ENCODE data around the gene EPAS1. TPM values are rescaled to one million over a fixed set of nuclear protein-coding genes. Genes with fewer than 3 reads are reported as not detected.

The EPAS1 gene
- total RNA-seq, 2 donors from 2014 or later, result 517 to 667 TPM

DNA sequence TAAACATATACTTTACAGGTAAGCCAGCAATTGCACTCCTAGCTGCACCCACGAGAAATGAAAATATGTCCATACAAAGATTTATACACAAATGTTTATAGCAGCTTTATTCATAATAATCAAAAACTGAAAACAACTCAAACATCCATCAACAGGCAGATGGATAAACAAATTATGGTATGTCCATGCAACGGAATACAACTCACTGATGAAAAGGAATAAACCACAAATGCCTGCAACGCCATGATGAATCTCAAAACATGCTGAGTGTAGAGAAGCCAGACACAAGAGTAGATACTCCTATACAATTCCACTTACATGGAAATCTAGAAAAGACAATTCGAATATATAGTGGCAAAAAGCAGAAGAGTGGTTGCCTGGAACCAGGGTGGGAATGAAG, 76.0 kb downstream of the EPAS1 start:
- Histone ChIP-seq H3K9me3 (no peaks in the 10 kb centered on the region), H3K36me3 (peaks cover 65% of the 10 kb centered on the region)
- ATAC-seq (ENCODE audit: insufficient number of reproducible peaks, low FRiP score, low read depth), result no peak

DNA sequence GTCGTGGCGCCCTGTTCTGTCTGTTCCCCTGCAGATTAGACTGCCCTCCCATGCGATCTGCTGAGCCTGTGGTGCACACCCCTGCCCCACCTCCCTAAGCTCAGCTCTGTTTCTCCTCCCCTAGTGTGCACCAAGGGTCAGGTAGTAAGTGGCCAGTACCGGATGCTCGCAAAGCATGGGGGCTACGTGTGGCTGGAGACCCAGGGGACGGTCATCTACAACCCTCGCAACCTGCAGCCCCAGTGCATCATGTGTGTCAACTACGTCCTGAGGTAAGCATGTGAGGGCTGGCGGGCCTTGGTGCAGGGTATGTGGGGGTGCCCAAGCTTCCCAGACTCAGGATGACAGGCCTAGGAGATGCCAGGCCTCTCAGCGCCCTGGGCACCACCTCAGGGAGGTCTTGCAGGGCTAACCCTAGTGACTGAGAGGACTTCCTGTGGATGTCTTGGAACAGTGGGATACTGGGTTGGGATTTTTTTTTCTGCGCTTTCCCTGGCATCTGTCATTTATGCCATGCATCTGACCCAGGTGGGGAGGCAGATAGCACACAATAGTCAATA, 78.4 kb downstream of the EPAS1 start:
- H3K4me3 ChIP-seq, result no peak overlapping the region
- no peak overlapping the region for H3K27ac ChIP-seq
- H3K36me3 ChIP-seq, result peaks cover 74% of the 10 kb centered on the region
- H3K4me1 ChIP-seq (ENCODE audit: control insufficient read depth in 1 of 2, low read depth in 2 of 2), result peaks cover 19 to 40% of the 10 kb centered on the region in 2 donors
- ATAC-seq (ENCODE audit: insufficient number of reproducible peaks, low FRiP score, low read depth), result no peak
- DNase-seq (ENCODE audit: low spot score), result no peak
- no peaks in the 10 kb centered on the region for H3K9me3 ChIP-seq
- H3K27me3 ChIP-seq (replicated peaks; ENCODE audit: insufficient read depth), result no peaks in the 10 kb centered on the region
- TF ChIP-seq, protein P1, sequence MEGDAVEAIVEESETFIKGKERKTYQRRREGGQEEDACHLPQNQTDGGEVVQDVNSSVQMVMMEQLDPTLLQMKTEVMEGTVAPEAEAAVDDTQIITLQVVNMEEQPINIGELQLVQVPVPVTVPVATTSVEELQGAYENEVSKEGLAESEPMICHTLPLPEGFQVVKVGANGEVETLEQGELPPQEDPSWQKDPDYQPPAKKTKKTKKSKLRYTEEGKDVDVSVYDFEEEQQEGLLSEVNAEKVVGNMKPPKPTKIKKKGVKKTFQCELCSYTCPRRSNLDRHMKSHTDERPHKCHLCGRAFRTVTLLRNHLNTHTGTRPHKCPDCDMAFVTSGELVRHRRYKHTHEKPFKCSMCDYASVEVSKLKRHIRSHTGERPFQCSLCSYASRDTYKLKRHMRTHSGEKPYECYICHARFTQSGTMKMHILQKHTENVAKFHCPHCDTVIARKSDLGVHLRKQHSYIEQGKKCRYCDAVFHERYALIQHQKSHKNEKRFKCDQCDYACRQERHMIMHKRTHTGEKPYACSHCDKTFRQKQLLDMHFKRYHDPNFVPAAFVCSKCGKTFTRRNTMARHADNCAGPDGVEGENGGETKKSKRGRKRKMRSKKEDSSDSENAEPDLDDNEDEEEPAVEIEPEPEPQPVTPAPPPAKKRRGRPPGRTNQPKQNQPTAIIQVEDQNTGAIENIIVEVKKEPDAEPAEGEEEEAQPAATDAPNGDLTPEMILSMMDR (IDR thresholded peaks at IDR 0.05), result no peak

More for the DNA sequence above, 76.0 kb downstream of the EPAS1 start:
- H3K4me3 ChIP-seq, result no peak overlapping the region
- DNase-seq (ENCODE audit: low spot score), result no peak
- TF ChIP-seq, protein P1 (IDR thresholded peaks at IDR 0.05), result no peak
- peaks cover 7 to 22% of the 10 kb centered on the region in 2 donors for H3K4me1 ChIP-seq (ENCODE audit: control insufficient read depth in 1 of 2, low read depth in 2 of 2)
- no peaks in the 10 kb centered on the region for H3K27me3 ChIP-seq (replicated peaks; ENCODE audit: insufficient read depth)
- no peak overlapping the region for H3K27ac ChIP-seq

DNA sequence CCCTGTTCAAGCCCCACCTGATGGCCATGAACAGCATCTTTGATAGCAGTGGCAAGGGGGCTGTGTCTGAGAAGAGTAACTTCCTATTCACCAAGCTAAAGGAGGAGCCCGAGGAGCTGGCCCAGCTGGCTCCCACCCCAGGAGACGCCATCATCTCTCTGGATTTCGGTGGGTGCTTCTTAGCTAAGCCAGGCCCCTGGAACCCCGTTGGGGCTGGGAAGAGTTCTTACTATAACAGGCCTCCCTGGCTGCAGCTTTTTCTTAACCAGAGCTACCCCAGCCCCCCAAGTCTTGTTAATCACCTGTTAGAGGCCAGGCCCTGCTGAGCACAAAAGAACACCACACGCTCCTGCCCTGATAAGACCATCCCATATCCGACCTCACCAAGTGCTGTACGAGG, 79.4 kb downstream of the EPAS1 start:
- Histone ChIP-seq H3K4me1 (ENCODE audit: control insufficient read depth in 1 of 2, low read depth in 2 of 2) (peaks cover 19 to 40% of the 10 kb centered on the region in 2 donors), H3K9me3 (no peaks in the 10 kb centered on the region), H3K36me3 (peaks cover 74% of the 10 kb centered on the region), H3K27ac (peak overlapping the region; percentile 30 to 50), H3K4me3 (no peak overlapping the region), H3K27me3 (replicated peaks; ENCODE audit: insufficient read depth) (no peaks in the 10 kb centered on the region)
- DNase-seq (ENCODE audit: low spot score) (no peak), ATAC-seq (ENCODE audit: insufficient number of reproducible peaks, low FRiP score, low read depth) (no peak)
- TF ChIP-seq, protein P1 (IDR thresholded peaks at IDR 0.05), result no peak

DNA sequence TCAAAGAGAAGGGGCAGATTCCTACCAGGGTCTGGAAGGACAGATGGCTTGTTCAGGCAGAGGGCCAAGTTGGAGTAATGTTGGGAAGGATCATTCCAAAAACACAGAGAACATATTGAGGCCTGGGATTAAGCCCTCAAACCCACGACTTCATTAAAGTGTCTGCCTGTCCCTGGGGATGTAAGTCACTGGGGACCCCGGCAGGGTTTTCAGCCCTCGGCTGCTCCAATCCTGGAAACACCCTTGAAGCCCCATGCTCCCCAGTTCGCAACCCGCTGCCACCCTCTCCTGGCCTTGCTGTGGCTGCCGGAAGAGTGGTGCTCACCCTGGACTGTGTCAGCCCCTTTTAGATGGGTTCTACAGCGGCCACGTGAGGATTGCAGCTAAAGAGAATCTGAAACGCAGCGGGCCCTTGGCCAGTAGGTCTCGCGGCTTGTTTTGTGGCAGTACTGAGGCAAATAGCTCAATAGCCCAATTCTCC, 79.9 kb downstream of the EPAS1 start:
- Histone ChIP-seq H3K4me1 (ENCODE audit: control insufficient read depth in 1 of 2, low read depth in 2 of 2) (peaks cover 19 to 40% of the 10 kb centered on the region in 2 donors), H3K27ac (peak overlapping the region; percentile 30 to 50), H3K4me3 (no peak overlapping the region), H3K9me3 (no peaks in the 10 kb centered on the region), H3K27me3 (replicated peaks; ENCODE audit: insufficient read depth) (no peaks in the 10 kb centered on the region), H3K36me3 (peaks cover 72% of the 10 kb centered on the region)
- TF ChIP-seq, protein P1 (IDR thresholded peaks at IDR 0.05), result peak; percentile 18
- no peak for ATAC-seq (ENCODE audit: insufficient number of reproducible peaks, low FRiP score, low read depth)
- no peak for DNase-seq (ENCODE audit: low spot score)

DNA sequence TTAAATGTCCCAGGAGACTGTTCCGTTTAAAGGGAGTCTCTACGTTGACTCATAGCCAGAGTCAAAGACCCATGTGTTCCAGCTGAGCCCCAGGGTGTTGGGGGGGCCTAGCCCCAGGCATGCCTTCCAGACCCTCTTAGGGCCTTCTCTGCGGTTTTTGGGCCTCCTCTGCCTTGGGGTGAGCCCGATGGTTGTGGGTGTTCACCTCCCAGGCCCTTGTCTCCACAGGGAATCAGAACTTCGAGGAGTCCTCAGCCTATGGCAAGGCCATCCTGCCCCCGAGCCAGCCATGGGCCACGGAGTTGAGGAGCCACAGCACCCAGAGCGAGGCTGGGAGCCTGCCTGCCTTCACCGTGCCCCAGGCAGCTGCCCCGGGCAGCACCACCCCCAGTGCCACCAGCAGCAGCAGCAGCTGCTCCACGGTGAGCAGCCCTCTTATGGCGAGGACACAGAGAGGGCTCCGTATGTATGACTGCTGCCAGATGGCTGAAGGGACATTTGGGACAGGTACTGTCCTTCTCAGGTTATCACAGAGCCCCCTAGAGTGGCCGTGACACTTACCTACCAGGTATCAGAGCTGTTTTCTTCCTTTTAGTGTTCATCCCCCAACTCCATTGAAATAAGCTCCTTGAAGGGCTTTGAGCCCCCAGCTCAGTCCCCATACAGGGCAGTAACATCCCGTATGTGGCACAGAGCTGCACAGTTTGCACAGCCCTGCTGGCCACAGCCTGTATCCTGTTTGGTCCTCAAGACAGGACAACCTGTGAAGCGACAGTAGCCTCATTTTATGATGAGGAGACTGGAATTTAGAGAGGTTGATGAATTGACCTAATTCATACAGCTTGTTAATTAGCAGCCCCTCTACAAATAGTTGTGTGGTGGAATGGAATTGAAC, 80.7 kb downstream of the EPAS1 start:
- peaks cover 73% of the 10 kb centered on the region for H3K36me3 ChIP-seq
- H3K9me3 ChIP-seq, result no peaks in the 10 kb centered on the region
- no peak for DNase-seq (ENCODE audit: low spot score)
- no peak overlapping the region for H3K4me3 ChIP-seq
- H3K27me3 ChIP-seq (replicated peaks; ENCODE audit: insufficient read depth), result no peaks in the 10 kb centered on the region
- peaks cover 19 to 40% of the 10 kb centered on the region in 2 donors for H3K4me1 ChIP-seq (ENCODE audit: control insufficient read depth in 1 of 2, low read depth in 2 of 2)
- no peak for ATAC-seq (ENCODE audit: insufficient number of reproducible peaks, low FRiP score, low read depth)
- peak overlapping the region in 1 of 2 donors; percentile 50 for H3K27ac ChIP-seq
- TF ChIP-seq, protein P1 (IDR thresholded peaks at IDR 0.05), result no peak

All from thoracic aorta (tissue), 2 donors.